HG02938 (cell line): ENCODE results near the gene ALMS1.
"Not testable (repeated sequence)": the region's sequence is repeated elsewhere in the genome, so short reads cannot be mapped to it uniquely, and the experiment has no call there.

Experiments used
- ATAC-seq: cut with Tn5 transposase; IDR thresholded peaks from one replicate; pipeline ENCODE4 v1.9.1; 2021; ENCODE audit warnings: mild to moderate bottlenecking, moderate library complexity; ENCODE audit not compliant: unreplicated experiment

ALMS1 gene

GRCh38 chr2:73403237-73403636 is 17.6 kb downstream of the ALMS1 start:
- no peak for ATAC-seq

GRCh38 chr2:73404409-73404808 is 18.8 kb downstream of the ALMS1 start:
- no peak for ATAC-seq

- no peak for ATAC-seq
These were observed 21.4 kb downstream of the ALMS1 start for GRCh38 chr2:73406996-73407395.

GRCh38 chr2:73408198-73408597 is 22.6 kb downstream of the ALMS1 start:
- ATAC-seq, result peak; percentile 90

- ATAC-seq, result no peak
These were observed 29.1 kb downstream of the ALMS1 start for GRCh38 chr2:73414696-73415095.

GRCh38 chr2:73415906-73416305 is 30.3 kb downstream of the ALMS1 start:
- ATAC-seq, result no peak

GRCh38 chr2:73418343-73418742 is 32.7 kb downstream of the ALMS1 start:
- ATAC-seq, result no peak

GRCh38 chr2:73423913-73424312 is 38.3 kb downstream of the ALMS1 start:
- no peak for ATAC-seq

GRCh38 chr2:73426176-73426575 is 40.5 kb downstream of the ALMS1 start:
- ATAC-seq, result no peak

- no peak for ATAC-seq
These were observed 50.4 kb downstream of the ALMS1 start for GRCh38 chr2:73436019-73436418.

- ATAC-seq, result no peak
These were observed 58.6 kb downstream of the ALMS1 start for GRCh38 chr2:73444202-73444601.

GRCh38 chr2:73448856-73449255 is 63.2 kb downstream of the ALMS1 start:
- ATAC-seq, result no peak

- ATAC-seq, result no peak
These were observed 63.8 kb downstream of the ALMS1 start for GRCh38 chr2:73449404-73449803.

- peak; percentile 90 for ATAC-seq
These were observed 65.8 kb downstream of the ALMS1 start for GRCh38 chr2:73451263-73451972.

- ATAC-seq, result no peak
These were observed 72.3 kb downstream of the ALMS1 start for GRCh38 chr2:73457982-73458381.

- not testable (repeated sequence) for ATAC-seq
These were observed 76.8 kb downstream of the ALMS1 start for GRCh38 chr2:73462388-73462787.

GRCh38 chr2:73468376-73468775 is 82.7 kb downstream of the ALMS1 start:
- ATAC-seq, result no peak

GRCh38 chr2:73483874-73484273 is 98.2 kb downstream of the ALMS1 start:
- ATAC-seq, result not testable (repeated sequence)

GRCh38 chr2:73487112-73487657 is 101.5 kb downstream of the ALMS1 start:
- ATAC-seq, result no peak

GRCh38 chr2:73488079-73488478 is 102.4 kb downstream of the ALMS1 start:
- ATAC-seq, result no peak

GRCh38 chr2:73489053-73489452 is 103.4 kb downstream of the ALMS1 start:
- ATAC-seq, result no peak

- no peak for ATAC-seq
These were observed 108.4 kb downstream of the ALMS1 start for GRCh38 chr2:73494031-73494430.
